ENCODE measurements around the gene GFOD2.

- TF ChIP-seq POLR2A (IDR thresholded peaks at IDR 0.05; ENCODE audit: extremely low read depth, insufficient read length) = no peak
- TF ChIP-seq CTCF (IDR thresholded peaks at IDR 0.05; ENCODE audit: low read depth, low read length) = no peak
Observed at GRCh38 chr16:67641779-67642708, 77.1 kb downstream of the GFOD2 start.
